Gastroesophageal sphincter (tissue), 4 donors: ENCODE measurements around the gene NFYC. TPM values are rescaled to one million over a fixed set of nuclear protein-coding genes. Genes with fewer than 3 reads are reported as not detected.

Experiments used
- ATAC-seq: fragments of 150-250 bp; one replicate; pipeline ENCODE4 v1.9.1; 2016; ENCODE audit warnings: mild to moderate bottlenecking, moderate library complexity
- H3K27ac ChIP-seq, 4 donors: fragments of 200-600 bp; sonication (generic) in 3 of 4; 1 replicate in 3 of 4; 2 replicates in 1 of 4; pipeline ENCODE4 v1.5.1; 2016 to 2019
- H3K27me3 ChIP-seq: fragments of 200-600 bp; sonication (generic); one replicate; pipeline ENCODE4 v1.5.1; 2019
- H3K36me3 ChIP-seq, 2 donors: fragments of 200-600 bp; sonication (generic); one replicate each; pipeline ENCODE4 v1.5.1; 2019; ENCODE audit warnings: control low read depth in 1 of 2
- H3K4me1 ChIP-seq, 3 donors: fragments of 200-600 bp; sonication (generic); 1 replicate in 2 of 3; 2 replicates in 1 of 3; pipeline ENCODE4 v1.5.1; 2016 to 2019; ENCODE audit warnings: control low read depth in 2 of 3
- H3K4me3 ChIP-seq, 2 donors: fragments of 200-600 bp; sonication (generic); one replicate each; pipeline ENCODE4 v1.5.1; 2019; ENCODE audit warnings: mild to moderate bottlenecking in 1 of 2, moderate library complexity in 1 of 2
- H3K9me3 ChIP-seq, 3 donors: fragments of 200-600 bp; sonication (generic); one replicate each; pipeline ENCODE4 v1.5.1; 2017 to 2019; ENCODE audit warnings: control low read depth in 2 of 3
- CTCF ChIP-seq, 4 experiments: fragments of 200-600 bp in 2 of 4; fragments of 450-650 bp in 2 of 4; sonication (generic) in 1 of 4; IDR thresholded peaks; one replicate each; pipeline ENCODE4 v1.5.1; 2017 to 2019; ENCODE audit warnings: antibody characterized with exemption in 4 of 4, mild to moderate bottlenecking in 2 of 4, moderate library complexity in 2 of 4
- EP300 ChIP-seq: sonication (generic); formaldehyde crosslinking; IDR thresholded peaks from one replicate; pipeline ENCODE4 v1.6.1; 2017; ENCODE audit warnings: antibody characterized with exemption, mild to moderate bottlenecking
- POLR2A ChIP-seq, 2 donors: fragments of 450-650 bp; IDR thresholded peaks; one replicate each; pipeline ENCODE4 v1.6.1; 2017; ENCODE audit warnings: antibody characterized with exemption in 2 of 2, mild to moderate bottlenecking in 2 of 2, moderate library complexity in 1 of 2
- POLR2AphosphoS5 ChIP-seq: sonication (generic); formaldehyde crosslinking; IDR thresholded peaks from one replicate; pipeline ENCODE4 v1.6.1; 2017; ENCODE audit warnings: antibody characterized with exemption
- WGBS, 2 donors: methylation state at CpG; one replicate each; pipeline ENCODE4 v1.1.5; 2018; ENCODE audit warnings: low coverage in 1 of 2; 5-methylcytosine and 5-hydroxymethylcytosine counted together
- total RNA-seq, 4 donors: library from RNA; depleted of rRNA; stranded (reverse); fragments of >200 nt; gene quantifications; one replicate each; pipeline ENCODE4 v1.1.0, GENCODE V29; 2016

The NFYC gene
- total RNA-seq, 4 donors from 2014 or later, result 32.4 to 54.2 (median 46.5) TPM

DNA sequence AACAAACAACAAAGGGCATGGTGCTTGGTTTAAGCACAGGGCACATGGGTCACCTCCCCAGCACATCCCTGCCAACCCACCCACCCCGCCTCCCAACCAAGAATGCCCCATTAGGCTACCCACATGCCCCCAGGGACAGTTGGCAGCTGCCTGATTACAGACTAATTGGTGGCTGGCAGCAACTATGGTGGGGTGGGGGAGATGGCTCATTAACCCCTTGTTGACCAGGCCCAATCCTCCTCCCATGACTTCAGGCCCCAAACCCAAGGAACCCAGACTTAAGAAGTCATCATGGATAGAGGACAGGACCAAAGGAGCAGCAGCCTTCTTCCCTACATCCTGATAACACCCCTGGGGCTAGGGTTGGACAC, 27.4 kb upstream of the NFYC start:
- no peaks in the 10 kb centered on the region for H3K36me3 ChIP-seq
- H3K4me3 ChIP-seq, result no peak overlapping the region
- H3K27ac ChIP-seq, result no peak overlapping the region
- H3K4me1 ChIP-seq, result peaks cover 2 to 49% (median 12%) of the 10 kb centered on the region in 3 donors
- H3K9me3 ChIP-seq, result no peaks in the 10 kb centered on the region
- no peak for ATAC-seq
- WGBS, 2 donors, result no CpG with 5 or more reads among the region's 1 CpG
- TF ChIP-seq POLR2A (IDR thresholded peaks at IDR 0.05) (no peak), POLR2AphosphoS5 (no peak), EP300 (no peak), CTCF (IDR thresholded peaks at IDR 0.05) (no peak)
- H3K27me3 ChIP-seq, result no peaks in the 10 kb centered on the region

DNA sequence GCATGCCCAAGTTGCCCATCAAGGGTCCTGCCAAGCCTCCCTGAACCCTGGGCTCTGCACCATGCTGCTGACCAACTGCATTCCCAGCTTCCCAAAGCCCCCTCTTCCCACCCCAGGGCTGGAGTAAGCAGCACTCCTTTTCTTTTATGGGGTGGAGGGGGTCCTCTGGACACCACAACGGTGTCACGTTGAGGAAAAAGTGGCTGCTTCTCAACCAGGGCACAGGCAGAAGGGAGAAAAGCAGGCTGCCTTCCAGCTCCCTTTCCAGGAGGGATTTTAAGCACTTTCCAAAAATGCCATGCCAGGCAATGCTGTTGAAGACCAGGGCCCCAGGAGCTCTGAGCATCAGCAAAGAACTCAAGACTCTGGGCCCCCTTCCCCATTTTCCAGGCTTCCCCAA, 26.7 kb upstream of the NFYC start:
- H3K27me3 ChIP-seq, result no peaks in the 10 kb centered on the region
- H3K4me3 ChIP-seq, result peak overlapping the region; percentile 62 to 79
- peak overlapping the region in 3 of 4 donors; percentile 61 to 77 (median 72) for H3K27ac ChIP-seq
- H3K9me3 ChIP-seq, result no peaks in the 10 kb centered on the region
- H3K4me1 ChIP-seq, result peaks cover 2 to 51% (median 12%) of the 10 kb centered on the region in 3 donors
- WGBS, 2 donors, result no CpG with 5 or more reads among the region's 2 CpGs
- TF ChIP-seq POLR2AphosphoS5, result no peak
- TF ChIP-seq POLR2A (IDR thresholded peaks at IDR 0.05), result no peak
- TF ChIP-seq CTCF (IDR thresholded peaks at IDR 0.05), result no peak
- no peak for TF ChIP-seq EP300
- H3K36me3 ChIP-seq, result no peaks in the 10 kb centered on the region
- ATAC-seq, result no peak

DNA sequence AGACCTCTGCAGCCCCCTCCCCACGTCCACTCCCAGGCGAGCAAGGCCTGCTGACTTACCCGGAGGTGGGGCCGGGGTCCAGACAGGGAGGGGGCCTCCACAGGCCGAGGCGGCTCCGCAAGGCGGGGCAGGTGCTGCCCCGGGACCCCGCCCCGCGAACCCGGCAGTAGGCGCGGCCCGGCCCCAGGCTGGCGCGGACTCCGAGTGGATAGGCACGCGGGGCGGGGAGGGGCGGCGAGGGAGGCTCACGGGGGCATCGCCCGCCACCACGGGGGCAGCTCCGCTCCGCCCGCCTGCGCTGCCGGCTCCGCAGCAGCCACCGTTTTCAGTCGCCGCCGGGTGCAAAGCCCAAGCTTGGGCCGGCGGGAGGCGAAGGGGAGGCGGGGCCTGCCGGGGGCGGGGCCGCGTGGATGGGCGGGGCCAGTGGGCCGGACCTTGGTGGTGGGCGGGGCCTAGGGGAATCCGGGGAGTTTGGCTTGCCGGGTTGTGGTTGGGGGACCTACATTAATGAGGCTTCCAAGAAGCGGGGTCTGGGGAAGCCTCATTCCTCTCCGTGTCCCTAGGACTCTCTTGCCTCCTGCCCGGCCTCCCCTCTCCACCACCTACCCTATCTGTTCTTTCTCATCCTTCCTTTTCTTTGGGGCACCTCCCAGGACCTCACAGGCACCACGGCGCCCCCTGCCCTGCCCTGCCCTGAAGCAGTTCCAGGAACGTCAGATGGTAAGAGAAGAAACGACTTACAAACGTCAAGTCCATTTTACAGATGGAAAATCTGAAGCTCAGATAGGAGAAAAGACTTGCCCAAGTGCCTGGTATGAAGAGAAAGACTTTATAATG, 26.0 kb upstream of the NFYC start, which contains the start of gene RIMS3:
TSS of gene RIMS3 (minus strand) at position 348 of the 837 bp plus-strand sequence. CDS start 23,757 bp downstream, outside the sequence.
- Histone ChIP-seq H3K4me1 (peaks cover 2 to 51% (median 12%) of the 10 kb centered on the region in 3 donors), H3K36me3 (no peaks in the 10 kb centered on the region), H3K27ac (peak within 1 kb of the TSS in 3 of 4 donors; percentile 61 to 77 (median 72)), H3K9me3 (no peaks in the 10 kb centered on the region), H3K4me3 (peak within 1 kb of the TSS; percentile 62 to 79), H3K27me3 (no peaks in the 10 kb centered on the region)
- WGBS, 2 donors, result 0 to 5% methylated on average over 6 to 8 of the region's 59 CpGs
- TF ChIP-seq CTCF (IDR thresholded peaks at IDR 0.05) (no peak), POLR2AphosphoS5 (no peak), POLR2A (IDR thresholded peaks at IDR 0.05) (no peak), EP300 (no peak)
- peak; percentile 89 for ATAC-seq

- Histone ChIP-seq H3K36me3 (no peaks in the 10 kb centered on the region), H3K4me1 (peaks cover 2 to 39% (median 12%) of the 10 kb centered on the region in 3 donors), H3K27ac (no peak overlapping the region), H3K27me3 (no peaks in the 10 kb centered on the region), H3K4me3 (no peak overlapping the region), H3K9me3 (no peaks in the 10 kb centered on the region)
- peak in 3 of 4 experiments; percentile 73 to 94 (median 88) for TF ChIP-seq CTCF (IDR thresholded peaks at IDR 0.05)
- no peak for TF ChIP-seq POLR2AphosphoS5
- TF ChIP-seq POLR2A (IDR thresholded peaks at IDR 0.05), result no peak
- 14 to 20% methylated on average over 10 to 12 of the region's 21 CpGs for WGBS, 2 donors
- peak; percentile 50 for ATAC-seq
Observed at GRCh38 chr1:40668769-40669525, 22.6 kb upstream of the NFYC start.
